ENCODE data around the gene ANKLE2.

Gene ANKLE2

GRCh38 chr12:132729541-132730320 is 31.9 kb downstream of the ANKLE2 start:
- Histone ChIP-seq H3K36me3 (ENCODE audit: control insufficient read depth in 2 of 2, insufficient read depth in 2 of 2, low read length in 2 of 2) (peaks cover 67 to 82% of the 10 kb centered on the region in 2 donors), H3K9ac (ENCODE audit: low read length in 2 of 2) (no peak overlapping the region), H3K27ac (ENCODE audit: low read length) (no peak overlapping the region), H3K4me1 (ENCODE audit: control insufficient read depth, insufficient read depth, low read length) (no peaks in the 10 kb centered on the region), H3K27me3 (ENCODE audit: control insufficient read depth in 1 of 2, insufficient read depth in 2 of 2, low read length in 2 of 2) (no peaks in the 10 kb centered on the region), H3K9me3 (ENCODE audit: control insufficient read depth in 2 of 2, low read length in 2 of 2) (no peaks in the 10 kb centered on the region), H3K4me3 (ENCODE audit: low read length in 2 of 2) (no peak overlapping the region)

- Histone ChIP-seq H3K4me1 (ENCODE audit: control insufficient read depth, insufficient read depth, low read length) (no peaks in the 10 kb centered on the region), H3K36me3 (ENCODE audit: control insufficient read depth in 2 of 2, insufficient read depth in 2 of 2, low read length in 2 of 2) (peaks cover 66 to 79% of the 10 kb centered on the region in 2 donors), H3K9me3 (ENCODE audit: control insufficient read depth in 2 of 2, low read length in 2 of 2) (no peaks in the 10 kb centered on the region), H3K4me3 (ENCODE audit: low read length in 2 of 2) (no peak overlapping the region), H3K27ac (ENCODE audit: low read length) (no peak overlapping the region), H3K9ac (ENCODE audit: low read length in 2 of 2) (no peak overlapping the region), H3K27me3 (ENCODE audit: control insufficient read depth in 1 of 2, insufficient read depth in 2 of 2, low read length in 2 of 2) (no peaks in the 10 kb centered on the region)
Observed at GRCh38 chr12:132728502-132728901, 33.1 kb downstream of the ANKLE2 start.

- Histone ChIP-seq H3K9ac (ENCODE audit: low read length in 2 of 2) (no peak overlapping the region), H3K4me3 (ENCODE audit: low read length in 2 of 2) (no peak overlapping the region), H3K9me3 (ENCODE audit: control insufficient read depth in 2 of 2, low read length in 2 of 2) (no peaks in the 10 kb centered on the region), H3K4me1 (ENCODE audit: control insufficient read depth, insufficient read depth, low read length) (no peaks in the 10 kb centered on the region), H3K27ac (ENCODE audit: low read length) (no peak overlapping the region), H3K27me3 (ENCODE audit: control insufficient read depth in 1 of 2, insufficient read depth in 2 of 2, low read length in 2 of 2) (no peaks in the 10 kb centered on the region), H3K36me3 (ENCODE audit: control insufficient read depth in 2 of 2, insufficient read depth in 2 of 2, low read length in 2 of 2) (peaks cover 59 to 73% of the 10 kb centered on the region in 2 donors)
Observed at GRCh38 chr12:132727091-132727794, 34.4 kb downstream of the ANKLE2 start.

GRCh38 chr12:132726386-132726785 is 35.2 kb downstream of the ANKLE2 start:
- no peaks in the 10 kb centered on the region for H3K9me3 ChIP-seq (ENCODE audit: control insufficient read depth in 2 of 2, low read length in 2 of 2)
- H3K36me3 ChIP-seq (ENCODE audit: control insufficient read depth in 2 of 2, insufficient read depth in 2 of 2, low read length in 2 of 2): peaks cover 53 to 64% of the 10 kb centered on the region in 2 donors
- no peak overlapping the region for H3K27ac ChIP-seq (ENCODE audit: low read length)
- no peak overlapping the region for H3K4me3 ChIP-seq (ENCODE audit: low read length in 2 of 2)
- H3K27me3 ChIP-seq (ENCODE audit: control insufficient read depth in 1 of 2, insufficient read depth in 2 of 2, low read length in 2 of 2): no peaks in the 10 kb centered on the region
- no peak overlapping the region for H3K9ac ChIP-seq (ENCODE audit: low read length in 2 of 2)
- H3K4me1 ChIP-seq (ENCODE audit: control insufficient read depth, insufficient read depth, low read length): no peaks in the 10 kb centered on the region

- no peaks in the 10 kb centered on the region for H3K9me3 ChIP-seq (ENCODE audit: control insufficient read depth in 2 of 2, low read length in 2 of 2)
- H3K27ac ChIP-seq (ENCODE audit: low read length): no peak overlapping the region
- no peak overlapping the region for H3K4me3 ChIP-seq (ENCODE audit: low read length in 2 of 2)
- H3K9ac ChIP-seq (ENCODE audit: low read length in 2 of 2): no peak overlapping the region
- no peaks in the 10 kb centered on the region for H3K27me3 ChIP-seq (ENCODE audit: control insufficient read depth in 1 of 2, insufficient read depth in 2 of 2, low read length in 2 of 2)
- peaks cover 56 to 63% of the 10 kb centered on the region in 2 donors for H3K36me3 ChIP-seq (ENCODE audit: control insufficient read depth in 2 of 2, insufficient read depth in 2 of 2, low read length in 2 of 2)
- H3K4me1 ChIP-seq (ENCODE audit: control insufficient read depth, insufficient read depth, low read length): no peaks in the 10 kb centered on the region
Observed at GRCh38 chr12:132724506-132725241, 37.0 kb downstream of the ANKLE2 start.

GRCh38 chr12:132723764-132724140 is 37.9 kb downstream of the ANKLE2 start:
- H3K27me3 ChIP-seq (ENCODE audit: control insufficient read depth in 1 of 2, insufficient read depth in 2 of 2, low read length in 2 of 2): no peaks in the 10 kb centered on the region
- no peak overlapping the region for H3K4me3 ChIP-seq (ENCODE audit: low read length in 2 of 2)
- H3K9ac ChIP-seq (ENCODE audit: low read length in 2 of 2): no peak overlapping the region
- peaks cover 58 to 66% of the 10 kb centered on the region in 2 donors for H3K36me3 ChIP-seq (ENCODE audit: control insufficient read depth in 2 of 2, insufficient read depth in 2 of 2, low read length in 2 of 2)
- no peaks in the 10 kb centered on the region for H3K4me1 ChIP-seq (ENCODE audit: control insufficient read depth, insufficient read depth, low read length)
- no peak overlapping the region for H3K27ac ChIP-seq (ENCODE audit: low read length)
- no peaks in the 10 kb centered on the region for H3K9me3 ChIP-seq (ENCODE audit: control insufficient read depth in 2 of 2, low read length in 2 of 2)

GRCh38 chr12:132723015-132723763 is 38.4 kb downstream of the ANKLE2 start:
- no peak overlapping the region for H3K9ac ChIP-seq (ENCODE audit: low read length in 2 of 2)
- H3K36me3 ChIP-seq (ENCODE audit: control insufficient read depth in 2 of 2, insufficient read depth in 2 of 2, low read length in 2 of 2): peaks cover 54 to 62% of the 10 kb centered on the region in 2 donors
- H3K4me1 ChIP-seq (ENCODE audit: control insufficient read depth, insufficient read depth, low read length): no peaks in the 10 kb centered on the region
- no peak overlapping the region for H3K27ac ChIP-seq (ENCODE audit: low read length)
- H3K4me3 ChIP-seq (ENCODE audit: low read length in 2 of 2): no peak overlapping the region
- H3K9me3 ChIP-seq (ENCODE audit: control insufficient read depth in 2 of 2, low read length in 2 of 2): no peaks in the 10 kb centered on the region
- H3K27me3 ChIP-seq (ENCODE audit: control insufficient read depth in 1 of 2, insufficient read depth in 2 of 2, low read length in 2 of 2): no peaks in the 10 kb centered on the region

- Histone ChIP-seq H3K27ac (ENCODE audit: low read length) (no peak overlapping the region), H3K9ac (ENCODE audit: low read length in 2 of 2) (no peak overlapping the region), H3K36me3 (ENCODE audit: control insufficient read depth in 2 of 2, insufficient read depth in 2 of 2, low read length in 2 of 2) (peaks cover 41 to 48% of the 10 kb centered on the region in 2 donors), H3K4me1 (ENCODE audit: control insufficient read depth, insufficient read depth, low read length) (no peaks in the 10 kb centered on the region), H3K27me3 (ENCODE audit: control insufficient read depth in 1 of 2, insufficient read depth in 2 of 2, low read length in 2 of 2) (no peaks in the 10 kb centered on the region), H3K9me3 (ENCODE audit: control insufficient read depth in 2 of 2, low read length in 2 of 2) (no peaks in the 10 kb centered on the region), H3K4me3 (ENCODE audit: low read length in 2 of 2) (no peak overlapping the region)
Observed at GRCh38 chr12:132720606-132721345, 40.9 kb downstream of the ANKLE2 start.

GRCh38 chr12:132719954-132720324 is 41.7 kb downstream of the ANKLE2 start:
- H3K9me3 ChIP-seq (ENCODE audit: control insufficient read depth in 2 of 2, low read length in 2 of 2): no peaks in the 10 kb centered on the region
- H3K27me3 ChIP-seq (ENCODE audit: control insufficient read depth in 1 of 2, insufficient read depth in 2 of 2, low read length in 2 of 2): no peaks in the 10 kb centered on the region
- H3K36me3 ChIP-seq (ENCODE audit: control insufficient read depth in 2 of 2, insufficient read depth in 2 of 2, low read length in 2 of 2): peaks cover 36 to 44% of the 10 kb centered on the region in 2 donors
- no peaks in the 10 kb centered on the region for H3K4me1 ChIP-seq (ENCODE audit: control insufficient read depth, insufficient read depth, low read length)
- no peak overlapping the region for H3K4me3 ChIP-seq (ENCODE audit: low read length in 2 of 2)
- no peak overlapping the region for H3K27ac ChIP-seq (ENCODE audit: low read length)
- H3K9ac ChIP-seq (ENCODE audit: low read length in 2 of 2): no peak overlapping the region
